ENCODE data around the gene TFAP2D. TPM values are rescaled to one million over a fixed set of nuclear protein-coding genes. Genes with fewer than 3 reads are reported as not detected.

Gene TFAP2D
- total RNA-seq, 2 experiments from 2014 or later: not detected

- ATAC-seq (no peak), DNase-seq (no peak)
- Mint-ChIP-seq H3K36me3 (ENCODE audit: low read depth) (no peaks in the 10 kb centered on the region), H3K4me3 (no peak overlapping the region), H3K9me3 (ENCODE audit: low read depth) (peaks cover 5% of the 10 kb centered on the region), H3K4me1 (no peaks in the 10 kb centered on the region), H3K27me3 (peaks cover 60% of the 10 kb centered on the region), H3K27ac (no peak overlapping the region)
- POLR2A ChIA-PET: no interaction called here
- intact Hi-C loops (cut with DNase I, micrococcal nuclease): loop anchor here in 1 of 2 experiments (5.0 kb wide), 1 partner anchor 118 kb away; no protein-coding TSS in a partner anchor
- CTCF ChIA-PET: no interaction called here
These were observed 4.5 kb upstream of the TFAP2D start for GRCh38 chr6:50708664-50709365.

DNA sequence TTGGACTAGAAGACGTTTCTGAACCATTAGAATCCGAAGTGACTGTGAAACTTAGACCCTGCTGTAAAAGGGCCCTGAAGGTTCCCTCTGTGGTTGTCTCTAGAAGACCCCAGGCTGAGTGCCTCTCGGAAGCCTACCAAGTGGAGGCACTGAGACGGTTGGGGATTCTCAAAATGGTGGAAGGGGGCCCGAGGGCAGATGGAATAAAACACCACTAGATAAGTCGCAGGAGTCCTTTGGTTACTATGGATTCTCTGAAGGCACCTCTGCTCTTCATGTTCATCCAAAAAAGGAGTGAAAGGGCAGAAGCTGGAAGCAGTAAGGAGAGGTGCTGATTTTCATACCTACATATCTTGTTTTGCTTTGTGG, 4.0 kb upstream of the TFAP2D start:
- ChIA-PET POLR2A (no interaction called here), CTCF (no interaction called here)
- intact Hi-C loops (cut with DNase I, micrococcal nuclease): loop anchor here in 1 of 2 experiments (5.0 kb wide), 1 partner anchor 118 kb away; no protein-coding TSS in a partner anchor
- DNase-seq (no peak), ATAC-seq (no peak)
- no peaks in the 10 kb centered on the region for H3K36me3 Mint-ChIP-seq (ENCODE audit: low read depth)
- no peak overlapping the region for H3K27ac Mint-ChIP-seq
- H3K27me3 Mint-ChIP-seq: peaks cover 64% of the 10 kb centered on the region
- no peak overlapping the region for H3K4me3 Mint-ChIP-seq
- no peaks in the 10 kb centered on the region for H3K4me1 Mint-ChIP-seq
- H3K9me3 Mint-ChIP-seq (ENCODE audit: low read depth): peaks cover 5% of the 10 kb centered on the region

GRCh38 chr6:50711686-50712085, 1.6 kb upstream of the TFAP2D start:
- H3K27ac Mint-ChIP-seq: no peak overlapping the region
- H3K9me3 Mint-ChIP-seq (ENCODE audit: low read depth): peaks cover 2% of the 10 kb centered on the region
- H3K4me3 Mint-ChIP-seq: no peak overlapping the region
- H3K27me3 Mint-ChIP-seq: peaks cover 72% of the 10 kb centered on the region
- H3K36me3 Mint-ChIP-seq (ENCODE audit: low read depth): no peaks in the 10 kb centered on the region
- ATAC-seq (no peak), DNase-seq (no peak)
- POLR2A ChIA-PET: no interaction called here
- H3K4me1 Mint-ChIP-seq: no peaks in the 10 kb centered on the region
- CTCF ChIA-PET: no interaction called here
- intact Hi-C loops (cut with DNase I, micrococcal nuclease): no loop called here

DNA sequence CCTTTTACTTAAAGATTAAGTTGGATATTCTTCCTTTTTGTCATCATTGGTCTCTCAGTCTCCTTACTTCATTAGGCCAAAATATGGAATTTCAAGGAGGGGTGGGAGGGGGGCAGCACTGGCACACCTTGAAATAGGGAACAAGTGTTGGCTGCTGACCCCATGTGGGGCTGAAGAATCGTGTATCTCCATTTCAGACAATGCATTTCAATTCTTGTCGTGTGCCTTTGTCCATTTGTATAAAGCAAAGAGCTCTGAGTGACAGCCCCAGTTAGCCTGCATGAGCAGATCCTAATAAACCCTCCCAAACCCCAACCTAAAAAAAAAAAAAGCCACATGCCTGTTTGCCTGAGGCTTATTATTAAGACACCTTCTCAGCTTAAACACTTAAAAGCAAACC, 1.0 kb upstream of the TFAP2D start:
- H3K9me3 Mint-ChIP-seq (ENCODE audit: low read depth): peaks cover 2% of the 10 kb centered on the region
- POLR2A ChIA-PET: no interaction called here
- no peak for ATAC-seq
- DNase-seq: no peak
- intact Hi-C loops (cut with DNase I, micrococcal nuclease): no loop called here
- no peaks in the 10 kb centered on the region for H3K4me1 Mint-ChIP-seq
- H3K4me3 Mint-ChIP-seq: no peak overlapping the region
- no peak overlapping the region for H3K27ac Mint-ChIP-seq
- H3K36me3 Mint-ChIP-seq (ENCODE audit: low read depth): no peaks in the 10 kb centered on the region
- CTCF ChIA-PET: no interaction called here
- peaks cover 75% of the 10 kb centered on the region for H3K27me3 Mint-ChIP-seq

- ChIA-PET POLR2A (no interaction called here), CTCF (no interaction called here)
- no peak for DNase-seq
- Mint-ChIP-seq H3K4me3 (no peak overlapping the region), H3K36me3 (ENCODE audit: low read depth) (no peaks in the 10 kb centered on the region), H3K4me1 (no peaks in the 10 kb centered on the region), H3K27ac (peak overlapping the region; percentile 47), H3K9me3 (ENCODE audit: low read depth) (no peaks in the 10 kb centered on the region), H3K27me3 (peaks cover 68% of the 10 kb centered on the region)
- no peak for ATAC-seq
- intact Hi-C loops (cut with DNase I, micrococcal nuclease): no loop called here
These were observed 706 bp downstream of the TFAP2D start for GRCh38 chr6:50713977-50714486.

GRCh38 chr6:50714487-50715379, 1.4 kb downstream of the TFAP2D start:
- ChIA-PET CTCF (no interaction called here), POLR2A (interaction anchor here (0.6 kb wide), 1 partner anchor 19 kb away, joined by 4 read pairs; no protein-coding TSS in a partner anchor)
- Mint-ChIP-seq H3K9me3 (ENCODE audit: low read depth) (no peaks in the 10 kb centered on the region), H3K27ac (no peak overlapping the region), H3K4me1 (no peaks in the 10 kb centered on the region), H3K36me3 (ENCODE audit: low read depth) (no peaks in the 10 kb centered on the region), H3K27me3 (peaks cover 73% of the 10 kb centered on the region), H3K4me3 (no peak overlapping the region)
- no peak for DNase-seq
- no peak for ATAC-seq
- intact Hi-C loops (cut with DNase I, micrococcal nuclease): no loop called here

DNA sequence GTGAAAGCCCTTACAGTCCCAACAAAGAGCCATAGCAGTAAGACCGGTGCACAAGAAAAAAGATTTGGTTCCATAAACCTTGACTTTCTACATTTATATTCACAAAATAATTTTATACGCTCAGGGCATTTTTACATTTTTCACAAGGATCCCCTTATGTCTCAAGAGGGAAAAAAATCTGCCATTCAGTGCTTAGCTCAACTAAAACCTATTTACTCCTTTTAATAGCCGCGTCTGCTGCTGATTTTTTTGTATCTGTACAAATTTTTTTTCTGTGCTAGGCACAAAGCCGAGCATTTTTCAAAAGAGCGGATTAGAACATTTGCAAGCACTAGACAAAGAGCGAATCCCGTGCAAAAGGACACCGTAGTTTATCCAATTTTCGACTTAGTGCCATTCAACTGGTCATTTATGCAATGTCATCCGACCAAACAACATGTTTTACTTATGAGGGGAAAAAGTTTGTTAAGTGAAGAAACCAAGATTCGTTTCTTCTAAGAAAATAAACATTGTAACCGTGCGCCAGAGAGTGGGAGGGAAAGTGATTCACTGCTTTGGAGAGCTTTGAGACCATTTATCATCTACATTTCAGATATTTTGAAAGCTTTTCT, 3.7 kb downstream of the TFAP2D start:
- POLR2A ChIA-PET: no interaction called here
- H3K36me3 Mint-ChIP-seq (ENCODE audit: low read depth): no peaks in the 10 kb centered on the region
- CTCF ChIA-PET: no interaction called here
- no peaks in the 10 kb centered on the region for H3K9me3 Mint-ChIP-seq (ENCODE audit: low read depth)
- H3K4me3 Mint-ChIP-seq: no peak overlapping the region
- no peaks in the 10 kb centered on the region for H3K4me1 Mint-ChIP-seq
- intact Hi-C loops (cut with DNase I, micrococcal nuclease): no loop called here
- no peak for ATAC-seq
- peaks cover 70% of the 10 kb centered on the region for H3K27me3 Mint-ChIP-seq
- H3K27ac Mint-ChIP-seq: no peak overlapping the region
- no peak for DNase-seq

GRCh38 chr6:50717734-50718457, 4.6 kb downstream of the TFAP2D start:
- peaks cover 69% of the 10 kb centered on the region for H3K27me3 Mint-ChIP-seq
- DNase-seq (no peak), ATAC-seq (no peak)
- H3K9me3 Mint-ChIP-seq (ENCODE audit: low read depth): no peaks in the 10 kb centered on the region
- intact Hi-C loops (cut with DNase I, micrococcal nuclease): no loop called here
- ChIA-PET POLR2A (no interaction called here), CTCF (no interaction called here)
- H3K36me3 Mint-ChIP-seq (ENCODE audit: low read depth): no peaks in the 10 kb centered on the region
- no peaks in the 10 kb centered on the region for H3K4me1 Mint-ChIP-seq
- H3K4me3 Mint-ChIP-seq: no peak overlapping the region
- no peak overlapping the region for H3K27ac Mint-ChIP-seq

- no peak for ATAC-seq
- H3K4me1 Mint-ChIP-seq: no peaks in the 10 kb centered on the region
- intact Hi-C loops (cut with DNase I, micrococcal nuclease): no loop called here
- no peak for DNase-seq
- H3K27me3 Mint-ChIP-seq: peaks cover 70% of the 10 kb centered on the region
- ChIA-PET POLR2A (no interaction called here), CTCF (no interaction called here)
- H3K27ac Mint-ChIP-seq: no peak overlapping the region
- H3K9me3 Mint-ChIP-seq (ENCODE audit: low read depth): no peaks in the 10 kb centered on the region
- H3K36me3 Mint-ChIP-seq (ENCODE audit: low read depth): no peaks in the 10 kb centered on the region
- no peak overlapping the region for H3K4me3 Mint-ChIP-seq
These were observed 5.2 kb downstream of the TFAP2D start for GRCh38 chr6:50718566-50718965.

DNA sequence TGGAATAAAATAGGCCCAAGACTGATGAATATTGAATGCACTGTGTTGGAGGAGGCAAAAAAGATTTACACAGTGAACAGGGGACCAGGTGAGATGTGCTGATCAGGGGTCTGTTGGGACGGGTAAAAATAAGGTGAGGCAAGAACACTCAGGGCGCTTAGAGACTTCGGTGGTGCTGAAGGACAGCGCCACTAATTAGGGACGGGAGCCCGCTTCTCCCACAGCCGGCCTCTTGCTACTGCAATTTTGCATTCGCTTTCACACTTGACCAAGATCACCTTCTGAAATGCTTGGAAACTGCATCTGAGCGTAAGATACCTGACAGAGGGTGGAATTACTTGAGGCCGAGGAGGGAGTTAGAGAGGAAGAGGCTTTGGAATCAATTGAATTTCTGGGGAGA, 7.3 kb downstream of the TFAP2D start:
- CTCF ChIA-PET: interaction anchor here (0.6 kb wide), 1 partner anchor 95 kb away, joined by 3 read pairs; no protein-coding TSS in a partner anchor
- Mint-ChIP-seq H3K4me3 (no peak overlapping the region), H3K27me3 (peaks cover 67% of the 10 kb centered on the region), H3K36me3 (ENCODE audit: low read depth) (no peaks in the 10 kb centered on the region), H3K4me1 (peaks cover 8% of the 10 kb centered on the region), H3K9me3 (ENCODE audit: low read depth) (no peaks in the 10 kb centered on the region), H3K27ac (no peak overlapping the region)
- ATAC-seq (no peak), DNase-seq (no peak)
- POLR2A ChIA-PET: interaction anchor here (0.5 kb wide), 1 partner anchor 104 kb away, joined by 6 read pairs; no protein-coding TSS in a partner anchor
- intact Hi-C loops (cut with DNase I, micrococcal nuclease): loop anchor here in 1 of 2 experiments (5.0 kb wide), 2 partner anchors 102 to 127 kb away; no protein-coding TSS in a partner anchor

DNA sequence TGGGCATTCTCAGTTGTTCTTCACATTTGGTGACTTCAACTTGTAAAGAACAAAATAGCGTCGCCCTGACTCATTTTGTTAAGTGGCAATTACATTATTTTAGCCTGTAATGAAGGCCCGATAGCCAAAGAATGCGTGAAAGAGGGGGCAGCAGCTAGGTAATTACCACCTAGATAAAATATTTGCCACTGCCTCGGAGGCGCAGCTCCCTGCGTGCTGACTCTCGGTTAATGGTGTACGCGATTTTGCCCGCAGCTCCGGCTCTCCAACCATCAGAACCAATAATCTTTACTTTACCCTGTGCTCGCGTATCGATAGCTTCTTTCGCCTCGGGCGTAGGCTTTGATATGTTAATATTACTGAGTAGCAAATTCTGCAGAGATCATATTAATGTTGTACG, 8.7 kb downstream of the TFAP2D start:
- ChIA-PET CTCF (interaction anchor here (0.7 kb wide), 1 partner anchor 426 kb away, joined by 3 read pairs; no protein-coding TSS in a partner anchor), POLR2A (interaction anchor here (0.5 kb wide), 1 partner anchor 72 kb away, joined by 3 read pairs; no protein-coding TSS in a partner anchor)
- DNase-seq (no peak), ATAC-seq (no peak)
- Mint-ChIP-seq H3K4me3 (no peak overlapping the region), H3K27me3 (peaks cover 64% of the 10 kb centered on the region), H3K27ac (no peak overlapping the region), H3K36me3 (ENCODE audit: low read depth) (no peaks in the 10 kb centered on the region), H3K9me3 (ENCODE audit: low read depth) (no peaks in the 10 kb centered on the region), H3K4me1 (peaks cover 8% of the 10 kb centered on the region)
- intact Hi-C loops (cut with DNase I, micrococcal nuclease): loop anchor here in 1 of 2 experiments (5.0 kb wide), 2 partner anchors 100 to 125 kb away; no protein-coding TSS in a partner anchor

Data from activated CD4-positive, alpha-beta T cell treated with anti-CD3 and anti-CD28 coated beads for 36 hours (primary cell).